Activated B cell treated with CpG ODN at 0.5 μM for 24 hours (primary cell): ENCODE results near the gene S100A12. TPM values are rescaled to one million over a fixed set of nuclear protein-coding genes. Genes with fewer than 3 reads are reported as not detected.

Experiments
- ATAC-seq: fragments of 200-7000 bp; cut with Tn5 transposase; one replicate; pipeline ENCODE4 v1.10.0; 2021; ENCODE audit warnings: low read depth, mild to moderate bottlenecking, moderate library complexity
- CTCF ChIA-PET: fragments of 350-600 bp; sonication (Branson Sonifier 250); formaldehyde crosslinking; loops from one replicate; lab custom pipeline; 2021; ENCODE audit warnings: antibody characterized with exemption; lab: Charles Lee
- POLR2A ChIA-PET: fragments of 350-600 bp; sonication (Branson Sonifier 250); formaldehyde crosslinking; loops from one replicate; lab custom pipeline; 2021; ENCODE audit warnings: antibody characterized with exemption; lab: Charles Lee
- DNase-seq: peaks from one replicate; pipeline ENCODE4 v3.0.0; 2022
- H3K27ac Mint-ChIP-seq: one replicate; pipeline ENCODE4 v1.8.0; 2020; ENCODE audit warnings: mixed read lengths
- H3K27me3 Mint-ChIP-seq: one replicate; pipeline ENCODE4 v1.8.0; 2021; ENCODE audit warnings: mixed read lengths
- H3K36me3 Mint-ChIP-seq: one replicate; pipeline ENCODE4 v1.8.0; 2021; ENCODE audit warnings: low read depth, mixed read lengths
- H3K4me1 Mint-ChIP-seq: one replicate; pipeline ENCODE4 v1.8.0; 2021; ENCODE audit warnings: mixed read lengths
- H3K4me3 Mint-ChIP-seq: one replicate; pipeline ENCODE4 v1.8.0; 2020; ENCODE audit warnings: mild to moderate bottlenecking, mixed read lengths
- H3K9me3 Mint-ChIP-seq: one replicate; pipeline ENCODE4 v1.8.0; 2020; ENCODE audit warnings: mixed read lengths
- CTCF ChIP-seq: fragments of 200-600 bp; IDR thresholded peaks from one replicate; pipeline ENCODE4 v1.8.0; 2022; ENCODE audit warnings: antibody characterized with exemption, mild to moderate bottlenecking
- intact Hi-C: fragments of 100-400 bp; cut with micrococcal nuclease; formaldehyde crosslinking; loops from one replicate; pipeline ENCODE4 v1.15.1; 2024
- total RNA-seq: library from RNA; stranded (reverse); gene quantifications from 2 replicates; pipeline ENCODE4 v1.2.3, GENCODE V29; 2022

S100A12 gene
- total RNA-seq, 1 donor from 2014 or later: not detected

DNA sequence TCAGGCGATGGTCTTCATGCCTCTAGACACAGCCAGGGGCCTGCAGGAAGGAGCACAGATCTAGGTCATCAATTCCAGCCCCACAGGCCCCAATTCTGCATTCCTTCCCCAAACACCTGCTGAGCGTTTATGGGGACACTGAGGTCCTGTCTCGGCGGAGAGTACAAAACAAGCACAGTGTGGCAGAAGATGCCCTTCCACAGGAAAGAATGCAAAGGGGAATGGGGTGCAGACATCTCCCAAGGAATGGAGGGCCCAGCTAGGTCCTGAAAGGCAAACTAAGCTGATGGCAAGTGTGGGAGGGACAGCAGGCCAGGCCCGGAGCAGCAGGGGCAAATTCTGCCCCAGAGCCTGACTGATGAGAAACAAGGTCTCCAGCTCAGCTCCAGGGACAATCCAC lies 19.0 kb upstream of the S100A12 start:
- ATAC-seq: no peak
- H3K27me3 Mint-ChIP-seq: peaks cover 20% of the 10 kb centered on the region
- no peak overlapping the region for H3K4me3 Mint-ChIP-seq

DNA sequence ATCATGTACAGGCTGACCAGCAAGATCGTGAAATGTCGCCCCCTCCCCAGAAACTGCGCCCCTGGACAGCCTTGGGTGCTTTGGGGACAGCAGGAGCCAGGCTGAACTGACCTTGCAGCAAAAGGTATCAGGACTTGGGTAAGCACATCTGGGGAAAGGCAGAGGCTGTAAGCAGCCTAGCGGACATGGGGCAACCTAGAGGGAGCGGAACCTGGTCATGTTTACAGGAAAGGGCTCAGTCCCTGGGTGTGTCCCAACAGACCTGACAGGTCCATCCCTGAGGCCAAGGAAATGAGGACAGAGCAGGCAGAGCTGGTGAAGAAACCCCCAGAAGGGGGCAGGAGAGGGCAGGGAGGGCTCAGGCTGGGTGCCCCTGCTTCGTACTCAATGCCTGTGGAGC lies 18.5 kb upstream of the S100A12 start:
- intact Hi-C loops: no loop called here
- DNase-seq: no peak
- Mint-ChIP-seq H3K27ac (no peak overlapping the region), H3K4me3 (no peak overlapping the region), H3K27me3 (peaks cover 19% of the 10 kb centered on the region), H3K36me3 (no peaks in the 10 kb centered on the region), H3K4me1 (no peaks in the 10 kb centered on the region), H3K9me3 (no peaks in the 10 kb centered on the region)
- POLR2A ChIA-PET: no interaction called here
- ATAC-seq: no peak
- CTCF ChIA-PET: no interaction called here
- no peak for TF ChIP-seq CTCF

More for the DNA sequence above, 19.0 kb upstream of the S100A12 start:
- Mint-ChIP-seq H3K36me3 (no peaks in the 10 kb centered on the region), H3K9me3 (no peaks in the 10 kb centered on the region), H3K4me1 (no peaks in the 10 kb centered on the region), H3K27ac (no peak overlapping the region)
- no peak for TF ChIP-seq CTCF
- intact Hi-C loops: no loop called here
- DNase-seq: no peak
- ChIA-PET CTCF (no interaction called here), POLR2A (no interaction called here)

DNA sequence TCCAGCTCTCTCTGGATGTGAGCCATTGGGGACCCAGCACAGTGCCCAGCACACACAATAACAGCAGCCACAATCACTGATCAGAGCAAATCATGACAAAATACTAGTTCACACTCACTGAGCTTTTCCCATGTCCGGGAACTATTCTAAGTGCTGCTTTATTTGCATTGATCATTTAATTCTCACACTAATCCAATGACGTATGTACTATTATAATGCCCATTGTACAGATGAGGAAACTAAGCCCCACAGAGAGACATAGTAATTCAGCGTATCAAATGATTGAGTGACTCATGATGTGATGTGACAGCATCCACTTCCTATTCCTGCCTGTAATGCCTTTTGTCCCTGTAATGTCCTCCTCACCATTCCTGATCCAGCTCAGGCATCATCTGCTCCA lies 17.4 kb upstream of the S100A12 start:
- CTCF ChIA-PET: no interaction called here
- H3K27me3 Mint-ChIP-seq: peaks cover 17% of the 10 kb centered on the region

GRCh38 chr1:153392258-153392657 lies 16.8 kb upstream of the S100A12 start:
- DNase-seq: no peak
- no peak overlapping the region for H3K4me3 Mint-ChIP-seq
- H3K27me3 Mint-ChIP-seq: peaks cover 19% of the 10 kb centered on the region
- no peak for ATAC-seq
- TF ChIP-seq CTCF: no peak
- no peaks in the 10 kb centered on the region for H3K4me1 Mint-ChIP-seq
- H3K9me3 Mint-ChIP-seq: no peaks in the 10 kb centered on the region
- intact Hi-C loops: no loop called here
- no peak overlapping the region for H3K27ac Mint-ChIP-seq
- ChIA-PET POLR2A (no interaction called here), CTCF (no interaction called here)
- no peaks in the 10 kb centered on the region for H3K36me3 Mint-ChIP-seq

More for the DNA sequence above, 17.4 kb upstream of the S100A12 start:
- no peak for ATAC-seq
- Mint-ChIP-seq H3K36me3 (no peaks in the 10 kb centered on the region), H3K4me3 (no peak overlapping the region), H3K4me1 (no peaks in the 10 kb centered on the region), H3K9me3 (no peaks in the 10 kb centered on the region), H3K27ac (no peak overlapping the region)
- TF ChIP-seq CTCF: no peak
- no peak for DNase-seq
- POLR2A ChIA-PET: no interaction called here
- intact Hi-C loops: no loop called here

- ChIA-PET CTCF (no interaction called here), POLR2A (no interaction called here)
- Mint-ChIP-seq H3K27ac (no peak within 1 kb of the TSS), H3K36me3 (no peaks in the 10 kb centered on the region), H3K27me3 (peaks cover 19% of the 10 kb centered on the region), H3K4me1 (no peaks in the 10 kb centered on the region), H3K9me3 (no peaks in the 10 kb centered on the region), H3K4me3 (no peak within 1 kb of the TSS)
- intact Hi-C loops: no loop called here
- no peak for ATAC-seq
- no peak for TF ChIP-seq CTCF
- no peak for DNase-seq
These were observed 15.7 kb upstream of the S100A12 start, which contains the start of gene S100A8 for GRCh38 chr1:153390938-153391710. TSS of gene S100A8 (minus strand) at chr1:153391073. CDS start at chr1:153390535, 538 bp downstream.
